Prostate gland (tissue), 2 donors: ENCODE measurements around the gene LRRC8E.

ENCODE experiments used
- CTCF ChIP-seq, 4 experiments: fragments of 200-600 bp in 2 of 4; fragments of 450-650 bp in 2 of 4; sonication (generic) in 2 of 4; IDR thresholded peaks; 1 replicate in 3 of 4; 2 replicates in 1 of 4; pipeline ENCODE4 v1.5.1; 2016 to 2019; ENCODE audit warnings: antibody characterized with exemption in 4 of 4, mild to moderate bottlenecking in 2 of 4, moderate library complexity in 2 of 4
- POLR2A ChIP-seq: fragments of 450-650 bp; IDR thresholded peaks from one replicate; pipeline ENCODE4 v1.6.1; 2016; ENCODE audit warnings: antibody characterized with exemption, mild to moderate bottlenecking
- POLR2AphosphoS5 ChIP-seq: sonication (generic); formaldehyde crosslinking; IDR thresholded peaks from one replicate; pipeline ENCODE4 v1.6.1; 2017; ENCODE audit warnings: antibody characterized with exemption

- TF ChIP-seq CTCF (IDR thresholded peaks at IDR 0.05) (no peak), POLR2A (no peak), POLR2AphosphoS5 (no peak)
Observed at GRCh38 chr19:7851623-7852500, 36.4 kb upstream of the LRRC8E start.
